ENCODE data around the gene OBSCN.

The OBSCN gene

GRCh38 chr1:228377664-228378089 is 169.8 kb downstream of the OBSCN start:
- no peak overlapping the region for H3K4me3 ChIP-seq (ENCODE audit: low read depth, low read length)
- in situ Hi-C loops (cut with HindIII; ENCODE audit: low sequenced_read_pairs), result no loop called here
- TF ChIP-seq, protein P1, sequence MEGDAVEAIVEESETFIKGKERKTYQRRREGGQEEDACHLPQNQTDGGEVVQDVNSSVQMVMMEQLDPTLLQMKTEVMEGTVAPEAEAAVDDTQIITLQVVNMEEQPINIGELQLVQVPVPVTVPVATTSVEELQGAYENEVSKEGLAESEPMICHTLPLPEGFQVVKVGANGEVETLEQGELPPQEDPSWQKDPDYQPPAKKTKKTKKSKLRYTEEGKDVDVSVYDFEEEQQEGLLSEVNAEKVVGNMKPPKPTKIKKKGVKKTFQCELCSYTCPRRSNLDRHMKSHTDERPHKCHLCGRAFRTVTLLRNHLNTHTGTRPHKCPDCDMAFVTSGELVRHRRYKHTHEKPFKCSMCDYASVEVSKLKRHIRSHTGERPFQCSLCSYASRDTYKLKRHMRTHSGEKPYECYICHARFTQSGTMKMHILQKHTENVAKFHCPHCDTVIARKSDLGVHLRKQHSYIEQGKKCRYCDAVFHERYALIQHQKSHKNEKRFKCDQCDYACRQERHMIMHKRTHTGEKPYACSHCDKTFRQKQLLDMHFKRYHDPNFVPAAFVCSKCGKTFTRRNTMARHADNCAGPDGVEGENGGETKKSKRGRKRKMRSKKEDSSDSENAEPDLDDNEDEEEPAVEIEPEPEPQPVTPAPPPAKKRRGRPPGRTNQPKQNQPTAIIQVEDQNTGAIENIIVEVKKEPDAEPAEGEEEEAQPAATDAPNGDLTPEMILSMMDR (IDR thresholded peaks at IDR 0.05; ENCODE audit: low read depth, low read length), result no peak
- DNase-seq (ENCODE audit: low read depth, low spot score), result no peak

GRCh38 chr1:228378090-228378872 is 170.4 kb downstream of the OBSCN start:
- in situ Hi-C loops (cut with HindIII; ENCODE audit: low sequenced_read_pairs), result no loop called here
- peak overlapping the region; percentile 34 for H3K4me3 ChIP-seq (ENCODE audit: low read depth, low read length)
- DNase-seq (ENCODE audit: low read depth, low spot score), result peak; percentile 70
- TF ChIP-seq, protein P1 (IDR thresholded peaks at IDR 0.05; ENCODE audit: low read depth, low read length), result peak; percentile 72

DNA sequence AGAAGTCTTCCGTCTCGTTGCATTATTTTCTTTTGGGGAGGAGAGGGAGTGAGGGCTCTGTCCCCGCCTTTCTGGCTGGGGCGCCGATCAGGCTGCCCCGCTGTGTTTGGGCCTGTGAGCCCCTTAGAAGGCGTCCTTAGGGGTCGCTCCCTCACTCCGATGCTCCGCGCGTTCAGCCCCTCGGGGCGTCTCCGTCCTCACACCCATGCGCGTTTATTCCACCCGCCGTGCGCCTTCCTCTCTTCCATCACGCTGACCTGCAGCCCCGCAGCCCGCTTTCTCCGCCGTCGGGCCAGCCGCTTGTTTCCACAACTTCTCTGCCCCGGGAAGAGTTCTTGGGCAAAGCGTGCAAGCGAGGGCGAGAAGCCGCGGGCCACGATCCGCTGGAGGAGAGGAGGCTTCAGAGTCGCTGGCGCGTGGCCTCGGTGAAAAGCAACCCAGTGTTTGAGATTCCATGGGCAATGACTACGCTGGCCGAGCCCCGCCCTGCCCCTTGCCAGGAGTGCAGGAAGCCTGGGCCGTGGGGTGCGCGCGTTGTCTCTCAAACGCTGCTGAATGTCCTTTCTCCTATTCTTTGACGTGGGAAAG is 171.1 kb downstream of the OBSCN start:
- DNase-seq (ENCODE audit: low read depth, low spot score), result peak; percentile 13
- in situ Hi-C loops (cut with HindIII; ENCODE audit: low sequenced_read_pairs), result no loop called here
- H3K4me3 ChIP-seq (ENCODE audit: low read depth, low read length), result peak overlapping the region; percentile 34
- TF ChIP-seq, protein P1 (IDR thresholded peaks at IDR 0.05; ENCODE audit: low read depth, low read length), result no peak

- in situ Hi-C loops (cut with HindIII; ENCODE audit: low sequenced_read_pairs), result no loop called here
- TF ChIP-seq, protein P1 (IDR thresholded peaks at IDR 0.05; ENCODE audit: low read depth, low read length), result no peak
- H3K4me3 ChIP-seq (ENCODE audit: low read depth, low read length), result no peak overlapping the region
- no peak for DNase-seq (ENCODE audit: low read depth, low spot score)
Measured at GRCh38 chr1:228379666-228380065, 171.8 kb downstream of the OBSCN start.

GRCh38 chr1:228381356-228381755 is 173.5 kb downstream of the OBSCN start:
- TF ChIP-seq, protein P1 (IDR thresholded peaks at IDR 0.05; ENCODE audit: low read depth, low read length), result no peak

GRCh38 chr1:228383773-228384172 is 175.9 kb downstream of the OBSCN start:
- no peak for DNase-seq (ENCODE audit: low read depth, low spot score)
- TF ChIP-seq, protein P1 (IDR thresholded peaks at IDR 0.05; ENCODE audit: low read depth, low read length), result no peak
- in situ Hi-C loops (cut with HindIII; ENCODE audit: low sequenced_read_pairs), result no loop called here
- no peak overlapping the region for H3K4me3 ChIP-seq (ENCODE audit: low read depth, low read length)

More at GRCh38 chr1:228381356-228381755, 173.5 kb downstream of the OBSCN start:
- in situ Hi-C loops (cut with HindIII; ENCODE audit: low sequenced_read_pairs), result no loop called here
- no peak overlapping the region for H3K4me3 ChIP-seq (ENCODE audit: low read depth, low read length)
- DNase-seq (ENCODE audit: low read depth, low spot score), result no peak
